Mammary epithelial cell (primary cell): Measurements from ENCODE around the gene TACC2.

Experiments
- CTCF ChIP-seq, 2 donors: IDR thresholded peaks in 1 of 2; conservative IDR thresholded peaks in 1 of 2; 2 replicates each; pipeline ENCODE4 v1.5.1; 2011 to 2012; ENCODE audit warnings: inconsistent platforms in 2 of 2, low read length in 2 of 2, mild to moderate bottlenecking in 2 of 2, control low read depth in 1 of 2, low read depth in 1 of 2; ENCODE audit not compliant: insufficient read depth in 1 of 2; ENCODE audit errors: extremely low read depth in 1 of 2
- EZH2 ChIP-seq: IDR thresholded peaks from 2 replicates; pipeline ENCODE4 v1.6.1; 2012; ENCODE audit warnings: low read length, inconsistent platforms, borderline replicate concordance

- TF ChIP-seq CTCF (conservative IDR thresholded peaks at IDR 0.05 in 1 of 2, IDR thresholded peaks at IDR 0.05 in 1 of 2; ENCODE audit: extremely low read depth in 1 of 2, insufficient read depth in 1 of 2, low read depth in 1 of 2, low read length in 2 of 2) = no peak
- no peak for TF ChIP-seq EZH2
These were observed 245.5 kb downstream of the TACC2 start for GRCh38 chr10:122234416-122234815.
